Type B pancreatic cell (in vitro differentiated cells): ENCODE measurements around the gene TSPO2. TPM values are rescaled to one million over a fixed set of nuclear protein-coding genes. Genes with fewer than 3 reads are reported as not detected.

Experiments
- DNase-seq: peaks from one replicate; pipeline ENCODE4 v3.0.0; 2021; ENCODE audit warnings: mixed read lengths; ENCODE audit not compliant: unreplicated experiment; ENCODE audit errors: extremely low spot score
- H3K27ac Mint-ChIP-seq: 2 replicates; pipeline ENCODE4 v1.8.0; 2021; ENCODE audit warnings: mild to moderate bottlenecking, mixed read lengths
- H3K27me3 Mint-ChIP-seq: 2 replicates; pipeline ENCODE4 v1.8.0; 2021; ENCODE audit warnings: mixed read lengths
- H3K36me3 Mint-ChIP-seq: 2 replicates; pipeline ENCODE4 v1.8.0; 2021; ENCODE audit warnings: mixed read lengths
- H3K4me1 Mint-ChIP-seq: one replicate; pipeline ENCODE4 v1.8.0; 2021; ENCODE audit warnings: mixed read lengths; ENCODE audit not compliant: unreplicated experiment
- H3K4me3 Mint-ChIP-seq: 2 replicates; pipeline ENCODE4 v1.8.0; 2021; ENCODE audit warnings: mild to moderate bottlenecking, mixed read lengths
- H3K9me3 Mint-ChIP-seq: 2 replicates; pipeline ENCODE4 v1.8.0; 2021; ENCODE audit warnings: mixed read lengths
- total RNA-seq: library from RNA; stranded (reverse); gene quantifications from 2 replicates; pipeline ENCODE4 v1.2.1, GENCODE V29; 2021; ENCODE audit warnings: low replicate concordance
- TF ChIP-seq, protein P1 (sequence below): fragments of 200-600 bp; sonication (generic); conservative IDR thresholded peaks from 2 replicates; pipeline ENCODE4 v1.5.0; 2021; ENCODE audit warnings: antibody characterized with exemption, mild to moderate bottlenecking

The TSPO2 gene
- total RNA-seq, 1 donor from 2014 or later, result not detected

DNA sequence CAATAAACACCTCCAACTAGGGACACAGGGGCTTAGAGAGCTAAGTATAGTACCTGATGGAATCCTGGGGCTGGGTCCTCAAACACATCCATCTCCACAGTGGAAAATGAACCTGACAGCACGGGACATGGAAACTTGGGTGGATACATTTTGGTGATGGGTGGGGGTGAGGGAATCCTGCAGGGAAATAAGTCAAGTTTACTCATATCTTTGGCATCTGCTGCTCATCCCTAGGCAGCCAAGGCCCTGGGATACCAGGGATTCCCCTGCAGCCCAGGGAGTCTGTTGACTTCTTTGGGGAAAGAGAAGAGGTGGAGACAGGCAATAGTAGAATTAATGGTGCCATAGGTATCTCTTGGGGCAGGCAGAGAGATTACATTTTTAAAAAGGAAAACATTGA, 17.3 kb downstream of the TSPO2 start:
- Mint-ChIP-seq H3K9me3 (no peaks in the 10 kb centered on the region), H3K4me3 (no peak overlapping the region), H3K4me1 (peaks cover 5% of the 10 kb centered on the region), H3K27me3 (no peaks in the 10 kb centered on the region), H3K36me3 (no peaks in the 10 kb centered on the region), H3K27ac (no peak overlapping the region)
- no peak for DNase-seq
- TF ChIP-seq, protein P1, sequence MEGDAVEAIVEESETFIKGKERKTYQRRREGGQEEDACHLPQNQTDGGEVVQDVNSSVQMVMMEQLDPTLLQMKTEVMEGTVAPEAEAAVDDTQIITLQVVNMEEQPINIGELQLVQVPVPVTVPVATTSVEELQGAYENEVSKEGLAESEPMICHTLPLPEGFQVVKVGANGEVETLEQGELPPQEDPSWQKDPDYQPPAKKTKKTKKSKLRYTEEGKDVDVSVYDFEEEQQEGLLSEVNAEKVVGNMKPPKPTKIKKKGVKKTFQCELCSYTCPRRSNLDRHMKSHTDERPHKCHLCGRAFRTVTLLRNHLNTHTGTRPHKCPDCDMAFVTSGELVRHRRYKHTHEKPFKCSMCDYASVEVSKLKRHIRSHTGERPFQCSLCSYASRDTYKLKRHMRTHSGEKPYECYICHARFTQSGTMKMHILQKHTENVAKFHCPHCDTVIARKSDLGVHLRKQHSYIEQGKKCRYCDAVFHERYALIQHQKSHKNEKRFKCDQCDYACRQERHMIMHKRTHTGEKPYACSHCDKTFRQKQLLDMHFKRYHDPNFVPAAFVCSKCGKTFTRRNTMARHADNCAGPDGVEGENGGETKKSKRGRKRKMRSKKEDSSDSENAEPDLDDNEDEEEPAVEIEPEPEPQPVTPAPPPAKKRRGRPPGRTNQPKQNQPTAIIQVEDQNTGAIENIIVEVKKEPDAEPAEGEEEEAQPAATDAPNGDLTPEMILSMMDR, result no peak

DNA sequence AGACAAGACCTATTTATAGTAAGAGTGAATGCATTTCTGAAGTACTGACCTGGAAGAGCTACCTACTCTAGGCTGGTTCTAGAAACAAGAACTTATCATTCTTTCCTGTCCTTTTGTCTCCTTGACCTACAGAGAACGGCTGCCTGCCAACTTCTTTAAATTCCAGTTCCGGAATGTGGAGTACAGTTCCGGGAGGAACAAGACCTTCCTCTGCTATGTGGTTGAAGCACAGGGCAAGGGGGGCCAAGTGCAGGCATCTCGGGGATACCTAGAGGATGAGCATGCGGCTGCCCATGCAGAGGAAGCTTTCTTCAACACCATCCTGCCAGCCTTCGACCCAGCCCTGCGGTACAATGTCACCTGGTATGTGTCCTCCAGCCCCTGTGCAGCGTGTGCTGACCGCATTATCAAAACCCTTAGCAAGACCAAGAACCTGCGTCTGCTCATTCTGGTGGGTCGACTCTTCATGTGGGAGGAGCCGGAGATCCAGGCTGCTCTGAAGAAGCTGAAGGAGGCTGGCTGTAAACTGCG, 19.0 kb downstream of the TSPO2 start:
- Mint-ChIP-seq H3K27ac (no peak overlapping the region), H3K4me1 (peaks cover 5% of the 10 kb centered on the region), H3K9me3 (no peaks in the 10 kb centered on the region), H3K4me3 (no peak overlapping the region), H3K36me3 (no peaks in the 10 kb centered on the region), H3K27me3 (no peaks in the 10 kb centered on the region)
- no peak for DNase-seq
- TF ChIP-seq, protein P1, result no peak

DNA sequence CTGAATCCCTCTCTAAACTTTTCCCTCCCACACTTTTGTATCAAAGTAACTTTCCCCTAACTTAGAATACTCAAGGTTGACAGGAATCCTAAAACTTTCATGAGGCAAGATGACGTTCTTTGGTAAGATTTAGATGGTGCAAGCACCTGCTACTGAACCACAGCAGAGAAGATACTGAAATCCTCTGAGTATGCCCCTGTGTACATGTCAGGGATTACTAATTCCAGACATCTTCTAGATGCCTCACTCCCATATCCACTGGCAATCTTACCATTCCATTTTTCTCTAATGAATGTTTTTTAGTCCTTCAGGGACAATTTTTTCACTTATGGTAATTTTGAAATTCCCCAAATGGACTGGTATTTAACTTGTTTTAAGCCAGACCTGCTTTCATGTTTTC, 19.8 kb downstream of the TSPO2 start:
- no peak overlapping the region for H3K4me3 Mint-ChIP-seq
- H3K27me3 Mint-ChIP-seq, result no peaks in the 10 kb centered on the region
- TF ChIP-seq, protein P1, result no peak
- H3K36me3 Mint-ChIP-seq, result no peaks in the 10 kb centered on the region
- H3K9me3 Mint-ChIP-seq, result no peaks in the 10 kb centered on the region
- H3K4me1 Mint-ChIP-seq, result peaks cover 11% of the 10 kb centered on the region
- H3K27ac Mint-ChIP-seq, result no peak overlapping the region
- DNase-seq, result no peak

DNA sequence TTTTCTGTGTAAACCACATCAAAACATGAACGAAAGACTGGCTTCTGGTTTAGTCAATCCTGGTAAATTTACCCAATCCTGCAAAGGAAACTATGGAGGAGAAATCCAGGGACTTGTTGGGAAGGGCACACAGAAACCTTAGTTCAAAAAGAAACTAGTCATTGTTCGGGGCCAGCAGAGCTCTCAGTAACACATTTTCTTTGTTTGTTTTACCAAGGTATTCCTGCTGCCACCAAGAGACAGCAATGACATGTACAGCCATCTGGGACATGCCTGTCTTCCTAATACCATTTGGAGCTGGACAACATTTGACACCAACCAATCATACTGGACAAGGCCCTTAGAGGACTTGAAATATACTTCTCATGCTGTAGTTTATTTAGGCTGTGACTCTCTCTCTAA, 21.6 kb downstream of the TSPO2 start:
- DNase-seq, result no peak
- Mint-ChIP-seq H3K27me3 (no peaks in the 10 kb centered on the region), H3K9me3 (no peaks in the 10 kb centered on the region), H3K4me3 (no peak overlapping the region), H3K4me1 (peaks cover 6% of the 10 kb centered on the region), H3K36me3 (no peaks in the 10 kb centered on the region), H3K27ac (peak overlapping the region; percentile 72)
- TF ChIP-seq, protein P1, result no peak

DNA sequence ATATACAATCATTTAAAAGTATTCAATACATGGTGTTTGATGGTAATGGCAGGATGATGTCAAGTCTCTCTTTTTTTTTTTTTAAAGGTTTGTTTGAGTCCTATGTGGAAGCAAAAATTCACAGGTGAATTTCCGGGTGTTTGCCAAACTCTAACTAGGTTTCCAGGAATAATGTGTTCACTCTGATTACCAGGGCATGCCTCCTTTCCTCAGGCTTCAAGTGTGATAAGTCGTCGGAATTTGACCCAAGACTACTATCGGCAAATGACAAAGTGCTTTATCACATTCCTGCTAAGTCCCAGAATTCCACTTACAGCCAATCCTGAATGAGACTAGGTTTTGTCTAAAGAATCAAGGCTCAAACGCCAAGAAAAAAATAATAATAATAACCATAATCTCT, 22.6 kb downstream of the TSPO2 start:
- DNase-seq, result no peak
- TF ChIP-seq, protein P1, result no peak
- Mint-ChIP-seq H3K36me3 (no peaks in the 10 kb centered on the region), H3K27ac (peak overlapping the region; percentile 72), H3K9me3 (no peaks in the 10 kb centered on the region), H3K27me3 (no peaks in the 10 kb centered on the region), H3K4me1 (peaks cover 6% of the 10 kb centered on the region), H3K4me3 (peak overlapping the region; percentile 15)

DNA sequence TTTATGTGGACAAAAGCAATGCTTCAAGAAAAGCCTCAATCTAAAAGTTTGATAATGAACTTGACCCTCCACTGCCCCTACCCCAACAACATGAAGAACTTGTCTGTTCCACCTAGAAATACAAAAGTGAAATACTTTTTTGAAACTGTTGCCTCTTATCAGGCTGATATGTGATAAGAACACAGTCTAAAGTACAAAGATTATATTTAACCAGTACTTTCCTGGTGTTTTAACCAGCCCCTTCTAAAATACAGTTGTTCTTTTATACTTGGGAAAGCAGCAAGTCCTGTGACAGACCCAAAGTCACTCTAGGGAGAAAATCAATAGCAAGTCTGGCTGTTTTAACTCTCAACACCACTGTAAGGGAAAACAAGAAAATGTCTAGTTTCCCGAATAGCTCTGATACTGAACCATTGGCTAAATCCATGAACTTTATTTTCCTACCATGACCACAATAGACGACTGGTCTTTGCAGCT, 23.3 kb downstream of the TSPO2 start:
- Mint-ChIP-seq H3K36me3 (no peaks in the 10 kb centered on the region), H3K27ac (peak overlapping the region; percentile 75), H3K27me3 (no peaks in the 10 kb centered on the region), H3K4me3 (no peak overlapping the region), H3K9me3 (no peaks in the 10 kb centered on the region), H3K4me1 (peaks cover 8% of the 10 kb centered on the region)
- DNase-seq, result no peak
- TF ChIP-seq, protein P1, result no peak
